NCI-H146 treated with DMSO at 0.1 percent for 48 hours (cell line): ENCODE measurements around the gene CACNA2D4.
"Not testable (repeated sequence)": the region's sequence is repeated elsewhere in the genome, so short reads cannot be mapped to it uniquely, and the experiment has no call there.

Source experiments
- DNase-seq: peaks from one replicate; lab custom pipeline; 2025; ENCODE audit not compliant: unreplicated experiment; lab: John Stamatoyannopoulos, UW

Gene CACNA2D4

DNA sequence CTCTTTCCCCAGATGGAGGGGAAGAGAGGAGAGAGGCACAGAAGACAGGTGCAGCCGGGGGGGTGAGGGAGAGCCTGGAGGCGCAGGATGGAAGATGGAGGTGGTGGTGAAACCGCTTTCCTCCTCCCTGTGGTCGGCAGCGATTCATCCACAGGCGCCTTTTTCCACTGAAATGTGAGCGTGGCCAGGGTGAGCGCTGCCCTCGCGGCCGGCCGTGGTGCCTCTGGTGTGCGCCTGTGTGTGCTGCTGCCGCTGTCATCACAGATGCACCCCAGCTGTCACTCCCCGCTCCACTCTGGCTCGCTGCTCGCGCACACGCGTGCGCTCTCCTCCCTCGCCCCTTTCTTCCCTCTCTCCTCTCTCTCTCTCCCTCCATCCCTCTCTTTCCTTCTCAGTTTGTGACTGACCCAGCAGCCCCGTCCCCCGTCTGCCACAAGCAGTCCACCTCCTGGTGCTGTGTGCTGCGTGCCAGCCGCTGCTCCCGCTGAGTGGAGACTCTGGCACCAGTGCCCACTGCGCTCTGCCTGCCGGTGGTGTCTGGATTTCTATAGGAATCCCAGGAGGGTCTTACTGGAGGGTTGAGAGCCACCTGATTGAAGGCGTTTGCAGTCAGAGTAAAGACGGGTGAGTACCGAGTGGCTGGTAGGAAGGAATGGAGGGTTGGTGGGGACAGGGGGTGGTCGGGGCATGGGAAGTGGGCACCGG lies 98.1 kb downstream of the CACNA2D4 start, which contains the start of gene LRTM2:
LRTM2 (plus strand) TSS at position 375 of the 705 bp plus-strand sequence. CDS start 7,584 bp downstream, outside the sequence.
- no peak for DNase-seq

DNA sequence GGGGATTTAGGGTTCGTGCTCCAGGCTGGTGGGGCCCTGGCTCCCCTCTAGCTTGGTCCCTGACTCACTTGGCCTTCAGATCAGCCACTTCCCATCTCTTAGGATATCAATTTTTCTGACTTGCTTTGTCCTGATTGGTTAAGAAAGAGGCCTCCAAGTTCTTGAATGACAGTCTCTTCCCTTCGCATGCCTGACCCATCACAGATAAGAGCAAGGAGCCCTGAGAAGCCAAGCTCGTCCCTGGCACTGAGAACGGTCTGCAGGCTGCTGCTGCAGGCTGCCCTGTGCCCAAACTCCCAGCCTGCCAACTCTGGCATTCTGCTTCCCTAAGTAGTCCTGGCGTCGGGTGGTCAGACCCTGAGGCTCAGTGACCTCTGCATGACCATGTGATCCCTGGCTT lies 98.9 kb downstream of the CACNA2D4 start:
- no peak for DNase-seq

DNA sequence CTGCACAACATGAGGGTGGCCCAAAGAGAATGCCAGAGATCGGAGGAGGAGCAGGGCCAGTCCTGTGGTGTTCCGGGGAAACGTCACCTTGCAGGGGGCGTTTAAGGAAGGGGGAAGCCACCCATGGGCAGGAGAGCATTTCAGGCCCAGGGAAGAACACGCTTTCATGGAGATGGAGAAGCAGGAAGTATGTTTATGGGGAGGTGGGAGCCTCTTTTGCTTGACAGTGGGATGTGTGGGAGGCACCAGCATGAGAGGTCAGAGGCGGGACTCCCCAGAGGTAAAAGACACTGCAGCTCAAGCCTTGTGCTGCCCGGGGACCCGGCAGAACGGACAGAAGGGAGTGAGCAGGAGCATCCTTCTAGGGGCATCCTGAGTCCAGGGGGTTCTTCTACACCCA lies 99.4 kb downstream of the CACNA2D4 start:
- DNase-seq, result no peak

DNA sequence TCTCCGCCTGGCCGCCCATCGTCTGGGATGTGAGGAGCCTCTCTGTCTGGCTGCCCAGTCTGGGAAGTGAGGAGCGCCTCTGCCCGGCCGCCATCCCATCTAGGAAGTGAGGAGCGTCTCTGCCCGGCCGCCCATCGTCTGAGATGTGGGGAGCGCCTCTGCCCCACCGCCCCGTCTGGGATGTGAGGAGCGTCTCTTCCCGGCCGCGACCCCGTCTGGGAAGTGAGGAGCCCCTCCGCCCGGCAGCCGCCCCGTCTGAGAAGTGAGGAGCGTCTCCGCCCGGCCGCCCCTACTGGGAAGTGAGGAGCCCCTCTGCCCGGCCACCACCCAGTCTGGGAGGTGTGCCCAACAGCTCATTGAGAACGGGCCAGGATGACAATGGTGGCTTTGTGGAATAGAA lies 100.5 kb downstream of the CACNA2D4 start:
- not testable (repeated sequence) for DNase-seq

DNA sequence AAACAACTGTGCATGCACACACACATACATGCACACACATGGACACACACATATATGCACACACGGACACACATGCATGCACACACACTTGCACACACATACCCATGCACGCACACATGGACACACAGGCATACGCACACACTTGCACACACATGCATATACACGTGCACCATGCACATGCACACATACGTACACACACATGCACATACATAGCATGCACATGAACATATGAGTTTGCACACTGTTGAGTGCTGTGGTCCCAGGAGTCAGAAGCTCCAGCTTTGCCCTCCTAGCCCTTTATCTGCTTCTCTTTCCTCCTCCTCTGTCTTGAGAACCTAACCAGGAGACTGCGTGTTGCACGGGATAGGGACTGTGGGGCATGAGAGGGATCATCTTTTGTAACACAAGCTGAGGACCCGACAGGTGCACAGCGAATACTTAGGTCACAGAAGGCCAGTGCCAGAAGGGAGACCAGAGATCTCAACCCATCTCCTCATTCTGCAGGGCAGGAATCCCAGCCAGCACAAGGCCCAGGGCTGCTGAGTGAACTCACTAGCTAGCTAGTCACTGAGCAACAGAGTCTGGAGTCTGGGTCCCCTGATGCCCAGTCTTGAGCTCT lies 101.6 kb downstream of the CACNA2D4 start:
- DNase-seq, result no peak

DNA sequence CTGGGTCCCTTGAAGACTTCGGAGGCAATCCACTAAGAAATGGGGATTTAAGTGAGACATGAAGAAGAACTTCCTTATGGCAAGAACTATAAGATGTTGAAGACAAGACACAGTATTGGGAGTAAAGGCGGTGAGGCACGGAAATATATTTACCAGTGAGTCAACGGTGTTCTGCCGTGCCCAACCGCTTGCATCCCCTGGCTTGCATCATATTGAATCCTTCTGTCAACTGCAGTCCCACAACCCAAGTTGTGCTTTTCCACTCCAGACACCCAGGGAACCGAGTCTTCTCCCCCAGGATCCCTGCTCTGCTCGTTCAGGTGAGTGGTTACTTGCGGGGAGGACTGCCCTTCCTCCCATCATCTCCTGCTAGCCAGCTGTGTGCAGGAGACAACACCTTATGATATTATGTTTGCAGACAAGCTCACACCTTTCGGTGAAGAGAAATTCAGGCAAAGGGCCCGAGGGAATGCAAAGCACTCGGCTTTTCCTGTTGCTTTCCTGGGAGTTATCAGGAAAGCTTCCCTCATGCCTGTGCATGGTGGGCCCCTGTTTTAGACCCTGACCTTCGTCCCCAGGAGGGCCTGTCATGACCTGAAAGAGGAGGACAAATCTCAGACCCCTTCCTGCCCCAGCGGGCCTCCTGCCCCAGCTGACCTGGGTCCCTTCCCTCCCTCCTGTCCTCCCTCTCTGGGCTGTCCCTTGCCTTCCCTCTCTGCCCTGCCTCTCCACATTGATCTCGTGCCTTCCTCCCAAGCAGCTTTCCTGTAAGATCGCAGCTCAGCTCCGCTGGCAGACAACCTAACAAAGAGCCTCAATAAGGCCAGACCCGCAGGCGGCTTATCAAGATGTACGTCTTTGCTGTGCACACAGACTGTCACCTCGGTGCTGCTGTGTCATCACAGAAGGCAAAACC lies 102.4 kb downstream of the CACNA2D4 start:
- no peak for DNase-seq

DNA sequence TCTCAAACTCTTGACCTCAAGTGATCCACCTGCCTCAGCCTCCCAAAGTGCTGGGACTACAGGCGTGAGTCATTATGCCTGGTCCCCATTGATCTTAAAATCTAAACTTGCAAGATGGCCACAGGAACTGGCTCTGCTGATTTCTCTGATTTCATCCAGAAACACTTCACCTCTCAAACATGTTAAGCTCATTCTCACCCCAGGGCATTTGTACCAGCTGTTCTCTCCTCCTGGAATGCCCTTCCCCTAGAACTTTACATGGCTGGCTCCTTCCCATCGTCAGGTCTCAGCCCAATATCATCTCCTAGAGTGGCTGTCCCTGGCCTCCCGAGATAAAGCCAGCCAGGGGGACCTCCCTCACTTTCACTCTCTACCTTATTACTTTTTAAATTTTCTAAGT lies 103.3 kb downstream of the CACNA2D4 start:
- DNase-seq, result no peak

DNA sequence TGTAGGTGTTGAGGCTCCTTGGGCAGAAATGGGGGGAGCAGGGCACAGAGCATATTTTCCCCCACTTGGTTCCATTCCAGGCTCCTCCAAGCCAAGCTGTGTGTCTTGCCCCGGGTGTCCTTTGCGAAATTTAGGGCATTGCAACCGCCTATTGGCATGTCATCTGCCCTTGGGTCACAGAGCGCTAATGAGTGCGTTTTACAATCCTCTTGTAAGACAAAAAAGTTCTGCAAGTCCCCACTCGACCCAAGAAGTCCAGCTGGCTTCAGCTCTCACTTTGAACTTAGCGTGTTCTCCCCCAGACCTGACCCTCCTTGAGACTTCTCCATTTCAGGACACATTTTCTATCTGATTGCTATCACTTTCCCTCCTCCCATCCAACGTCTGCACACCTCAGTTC lies 104.2 kb downstream of the CACNA2D4 start:
- DNase-seq, result no peak

DNA sequence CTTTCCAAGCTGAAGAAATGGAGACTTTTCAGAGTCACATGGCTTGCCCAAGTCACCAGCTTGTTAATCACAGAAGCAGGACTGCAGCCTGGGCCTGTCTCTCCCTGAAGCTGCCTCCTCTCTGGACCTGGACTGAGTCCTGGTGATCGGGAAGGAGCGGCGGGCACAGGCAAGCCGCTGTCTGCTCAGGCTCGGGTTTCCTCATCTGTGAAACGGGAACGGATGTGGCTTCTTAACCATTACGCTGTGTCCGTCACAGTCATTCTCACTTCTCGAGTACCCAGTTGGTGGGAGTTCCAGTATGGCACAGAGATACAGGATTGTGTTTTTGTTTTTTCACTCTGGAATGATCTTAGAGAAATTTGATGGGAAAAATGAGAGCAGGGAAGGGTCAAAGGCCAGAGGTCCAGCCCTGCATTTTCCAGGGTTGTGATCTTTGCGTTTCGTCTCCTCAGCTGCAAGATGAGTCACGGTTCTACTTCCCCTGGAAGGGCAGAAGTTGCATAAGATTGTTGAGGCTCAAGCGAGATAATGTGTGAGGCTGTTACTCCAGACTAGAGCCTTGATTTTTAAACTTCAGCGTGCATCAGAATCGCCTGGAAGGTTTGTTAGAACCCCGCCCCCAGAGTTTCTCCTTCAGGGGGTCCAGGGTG lies 105.7 kb downstream of the CACNA2D4 start:
- DNase-seq, result no peak

DNA sequence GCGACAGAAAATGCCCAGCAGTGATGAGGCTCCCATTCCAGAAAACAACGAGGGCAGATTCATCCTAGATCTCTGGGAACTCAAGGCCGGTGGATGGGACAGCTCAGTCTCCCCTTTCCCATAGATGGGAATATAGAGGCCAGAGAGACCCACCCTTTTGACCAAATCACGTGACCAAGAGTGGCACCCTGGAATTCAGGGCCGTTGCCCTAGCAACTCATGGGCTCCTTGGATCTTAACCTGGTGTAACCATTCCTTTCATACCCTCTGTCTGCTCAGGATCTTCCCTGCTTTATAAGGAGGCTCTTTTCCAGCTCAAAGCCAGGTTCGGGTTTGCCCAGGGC lies 106.5 kb downstream of the CACNA2D4 start:
- no peak for DNase-seq

DNA sequence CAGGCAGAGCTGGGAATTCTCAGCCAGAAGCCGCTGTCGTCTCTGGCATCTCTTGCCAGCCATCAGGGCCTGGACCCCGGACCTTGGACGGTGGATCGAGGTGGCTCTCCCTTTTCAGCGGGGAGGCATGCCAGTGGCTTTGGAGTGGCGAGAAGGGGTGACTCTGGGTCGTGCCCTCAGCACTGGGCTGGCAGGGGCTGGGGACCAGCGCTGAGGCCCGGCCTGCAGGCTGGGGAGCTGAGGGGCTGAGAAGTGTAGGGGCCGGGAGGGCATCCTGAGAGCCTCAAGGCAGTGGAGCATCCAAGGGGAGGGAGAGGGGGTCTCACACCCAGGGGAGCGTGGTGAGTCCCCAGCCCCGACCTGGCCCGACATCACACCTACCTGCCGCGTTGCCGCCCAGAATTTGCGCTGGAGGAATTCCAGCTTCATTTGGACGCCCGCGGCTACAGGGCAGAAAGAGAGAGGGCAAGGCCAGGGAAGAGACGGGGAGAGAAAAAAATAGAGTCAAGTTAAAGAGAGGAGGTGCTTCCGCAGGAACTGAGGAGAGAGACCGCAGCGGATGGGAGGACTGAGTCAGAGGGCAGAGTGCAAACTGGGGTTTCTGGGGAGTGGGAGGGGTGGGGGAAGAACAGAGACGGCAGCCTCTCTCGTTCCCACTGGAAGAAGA lies 107.0 kb downstream of the CACNA2D4 start:
- no peak for DNase-seq

DNA sequence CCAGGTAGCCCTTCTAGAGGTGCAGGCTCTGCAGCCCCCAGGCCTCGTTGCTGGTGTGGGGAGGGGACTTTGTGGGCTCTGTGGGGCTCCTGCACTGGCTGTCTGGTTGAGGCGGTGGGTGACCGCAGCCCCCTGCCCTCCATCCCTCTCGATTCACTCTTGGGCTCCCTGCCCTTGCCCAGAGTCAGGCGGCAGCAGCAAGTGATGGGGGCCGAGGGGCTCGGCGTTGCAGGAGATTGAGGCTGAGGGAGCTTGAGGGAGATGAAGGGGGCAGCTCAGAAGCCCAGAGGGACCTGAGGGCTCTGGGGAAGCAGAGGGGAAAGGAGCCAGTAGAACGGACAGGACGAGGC lies 107.5 kb downstream of the CACNA2D4 start:
- DNase-seq, result no peak

DNA sequence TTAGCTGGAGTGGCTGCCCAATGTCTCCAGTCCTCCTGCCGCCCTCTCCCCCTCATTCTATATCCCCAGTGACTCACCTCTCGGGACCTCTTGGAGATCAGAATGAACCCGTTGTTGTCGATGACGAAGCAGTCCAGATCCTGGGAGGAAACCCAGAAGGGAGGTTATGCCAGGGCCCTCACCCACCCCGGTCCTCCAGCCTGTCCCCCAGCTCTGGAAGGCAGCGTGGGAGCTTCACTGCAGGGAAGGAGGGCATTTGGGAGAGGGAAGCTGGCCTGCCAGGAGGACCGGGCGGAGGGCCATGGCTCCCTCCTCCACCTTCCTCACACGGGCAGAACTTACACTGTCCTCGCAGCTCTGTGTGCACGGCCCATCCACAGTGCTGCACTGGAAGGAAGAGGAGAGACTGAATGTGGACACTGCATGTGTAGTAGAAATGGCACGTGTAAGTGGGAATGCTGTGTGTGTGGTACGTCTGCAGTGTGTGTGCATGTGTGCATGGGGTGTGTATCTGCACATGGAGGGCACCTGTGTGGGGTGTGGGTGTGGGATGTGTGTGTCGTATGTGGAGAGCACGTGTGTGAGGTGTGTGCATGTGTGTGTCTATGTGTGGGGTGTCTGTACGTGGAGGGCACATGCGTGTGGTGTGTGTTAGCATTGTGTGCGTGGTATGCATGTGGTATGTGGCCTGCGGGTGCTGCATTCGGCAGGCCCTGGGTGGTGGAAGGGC lies 108.1 kb downstream of the CACNA2D4 start:
- DNase-seq, result no peak

DNA sequence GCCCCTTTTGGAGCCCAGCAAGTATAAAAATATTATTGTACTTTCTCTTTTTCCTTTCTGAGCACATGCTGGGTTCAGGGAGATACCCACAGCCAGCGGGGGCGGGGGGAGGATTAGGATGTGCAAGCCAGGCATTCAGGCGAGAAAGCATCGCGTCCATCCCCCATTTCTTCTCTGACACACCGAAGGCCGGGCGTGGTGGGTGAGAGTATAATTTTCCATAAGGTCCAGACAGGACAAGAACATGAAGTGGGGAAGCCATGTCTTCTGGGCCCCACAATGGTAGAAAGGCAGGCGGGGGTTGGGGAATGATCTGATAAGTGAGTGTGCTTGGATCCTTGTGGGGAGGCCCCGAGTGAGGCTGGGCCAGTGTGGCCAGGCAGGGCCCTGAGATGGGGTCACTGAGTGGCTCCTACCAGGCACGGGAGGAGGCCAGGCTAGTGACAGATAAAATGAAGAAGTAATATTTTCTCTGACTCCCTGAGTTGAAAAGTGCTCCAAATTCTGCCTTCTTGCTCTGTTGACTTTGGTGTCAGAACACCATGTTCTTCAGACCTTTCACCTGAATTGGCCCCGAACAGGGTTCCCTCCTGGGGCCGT lies 108.8 kb downstream of the CACNA2D4 start:
- no peak for DNase-seq

DNA sequence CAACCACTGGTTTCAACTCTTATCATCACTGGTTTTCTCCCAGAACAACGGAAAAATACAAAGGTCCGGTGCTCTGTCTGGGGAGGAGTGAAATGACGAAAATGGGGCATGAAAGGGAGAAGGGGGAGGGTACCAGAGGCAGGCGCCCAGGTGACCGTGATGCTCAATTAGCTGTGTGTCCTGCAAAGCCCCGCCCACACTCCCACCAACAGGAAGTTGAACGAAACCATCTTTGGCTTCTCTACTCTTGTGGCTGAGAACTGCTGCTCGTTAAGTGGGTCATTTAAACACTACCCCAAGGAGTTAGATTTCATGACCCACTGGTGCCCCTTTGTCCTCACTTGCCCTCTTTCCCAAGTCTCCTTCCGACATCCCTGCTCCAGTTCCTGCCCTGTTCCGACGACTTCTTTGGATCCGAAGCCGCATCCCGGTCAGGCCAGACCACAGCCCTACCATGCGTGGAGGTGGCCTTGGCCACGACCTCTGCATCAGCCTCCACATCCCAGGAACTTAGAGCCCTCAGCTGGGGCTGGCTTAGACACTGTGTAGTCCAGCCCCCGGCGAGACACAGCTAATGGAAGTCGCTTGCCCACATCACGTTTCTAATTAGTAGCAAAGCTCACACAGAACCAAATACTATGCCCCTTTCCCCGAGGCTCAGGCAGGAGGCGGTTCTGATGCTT lies 109.5 kb downstream of the CACNA2D4 start:
- no peak for DNase-seq

DNA sequence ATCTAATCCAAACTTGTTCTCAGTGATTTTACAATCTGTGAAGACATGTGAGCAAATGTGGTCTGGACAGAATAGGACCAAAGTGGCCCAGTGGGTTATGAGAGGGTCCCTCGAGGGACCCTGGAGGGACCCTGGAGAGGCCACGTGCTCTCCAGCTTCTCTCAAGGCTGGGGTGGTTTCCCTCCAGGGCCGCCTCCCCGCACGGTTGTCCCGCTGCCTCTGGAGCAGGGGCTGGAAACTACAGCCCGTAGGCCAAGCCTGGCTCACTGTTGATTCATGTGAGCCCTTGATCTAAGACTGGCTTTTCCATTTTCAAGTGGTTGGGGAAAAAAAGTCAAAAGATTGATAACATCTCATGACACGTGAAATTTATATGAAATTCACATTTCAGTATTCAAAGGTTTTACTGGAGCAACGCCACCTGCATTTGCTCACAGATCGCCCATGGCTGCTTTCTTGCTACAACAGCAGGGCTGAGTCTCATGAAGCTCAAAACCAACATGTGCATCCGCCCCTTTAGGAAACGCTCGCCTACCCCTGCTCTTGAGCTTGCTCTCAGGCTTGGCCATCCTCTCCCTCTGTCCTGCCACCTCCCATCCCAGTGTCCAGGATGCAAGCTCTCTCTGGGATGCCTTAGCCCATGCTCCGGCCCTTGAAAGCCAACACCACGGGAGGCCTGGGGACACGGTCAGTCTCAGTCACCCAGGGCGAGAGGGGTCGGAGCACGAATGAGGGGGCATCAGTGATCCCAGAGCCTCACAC lies 110.2 kb downstream of the CACNA2D4 start:
- DNase-seq, result no peak

DNA sequence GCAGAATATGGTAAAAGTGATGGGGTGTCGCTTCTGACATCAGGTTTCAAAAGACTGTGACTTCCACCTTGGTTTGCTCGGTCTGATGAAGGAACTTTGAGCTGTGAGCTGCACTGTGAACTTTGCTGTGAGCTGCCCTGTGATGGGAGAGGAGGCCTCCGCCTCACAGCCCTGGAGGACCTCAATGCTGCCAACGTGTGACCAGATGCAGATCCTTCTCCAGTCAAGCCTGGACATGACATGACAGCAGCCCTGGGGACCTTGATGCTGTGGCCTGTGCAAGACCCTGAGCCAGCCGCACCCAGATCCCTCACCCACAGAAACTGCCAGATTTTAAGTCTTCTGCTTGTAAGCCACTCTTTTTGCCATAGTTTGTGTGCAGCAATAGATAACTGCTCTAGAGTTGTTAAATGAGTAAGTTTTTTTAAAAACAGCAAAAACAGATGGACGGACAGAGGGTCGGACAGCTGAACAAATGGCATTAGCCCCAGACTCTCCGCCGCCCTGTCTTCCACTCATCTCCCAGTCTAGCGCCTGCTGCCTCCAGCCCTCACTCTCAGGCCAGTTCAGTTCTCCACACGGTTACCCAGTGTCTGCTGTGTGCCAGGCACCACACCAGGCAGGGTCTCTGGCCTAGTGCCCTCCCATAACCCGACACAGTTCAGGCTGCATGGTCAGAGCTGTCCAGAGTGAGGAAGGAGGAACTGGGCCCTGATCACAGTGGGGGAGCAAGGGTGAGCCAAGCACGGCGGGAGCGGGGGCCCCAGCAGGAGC lies 111.2 kb downstream of the CACNA2D4 start:
- no peak for DNase-seq
